NCI-H82 (cell line): ENCODE results near the gene C9orf50.
"Not testable (repeated sequence)": the region's sequence is repeated elsewhere in the genome, so short reads cannot be mapped to it uniquely, and the experiment has no call there.

Experiments used
- DNase-seq: peaks from one replicate; lab custom pipeline; 2025; lab: John Stamatoyannopoulos, UW

Gene C9orf50

GRCh38 chr9:129648092-129648763 lies 27.3 kb upstream of the C9orf50 start:
- no peak for DNase-seq

- no peak for DNase-seq
Measured at GRCh38 chr9:129647635-129648034, 26.7 kb upstream of the C9orf50 start.

GRCh38 chr9:129646654-129647053 lies 25.8 kb upstream of the C9orf50 start:
- DNase-seq = no peak

- DNase-seq = no peak
Measured at GRCh38 chr9:129646252-129646651, 25.4 kb upstream of the C9orf50 start.

GRCh38 chr9:129644902-129645301 lies 24.0 kb upstream of the C9orf50 start:
- DNase-seq = no peak

GRCh38 chr9:129644365-129644764 lies 23.5 kb upstream of the C9orf50 start:
- DNase-seq = no peak

- no peak for DNase-seq
Measured at GRCh38 chr9:129643706-129644105, 22.8 kb upstream of the C9orf50 start.

- peak; percentile 97 for DNase-seq
Measured at GRCh38 chr9:129641750-129642585, 21.1 kb upstream of the C9orf50 start, which contains the start of gene ASB6. ASB6 (minus strand) TSS chr9:129642151; CDS start chr9:129641999, 152 bp downstream.

- DNase-seq = peak; percentile 45
Measured at GRCh38 chr9:129640871-129641749, 20.2 kb upstream of the C9orf50 start.

GRCh38 chr9:129640086-129640870 lies 19.4 kb upstream of the C9orf50 start:
- DNase-seq = peak; percentile 97

- no peak for DNase-seq
Measured at GRCh38 chr9:129639756-129640085, 18.8 kb upstream of the C9orf50 start.

- no peak for DNase-seq
Measured at GRCh38 chr9:129639034-129639630, 18.2 kb upstream of the C9orf50 start.

GRCh38 chr9:129637673-129638439 lies 17.0 kb upstream of the C9orf50 start:
- no peak for DNase-seq

- no peak for DNase-seq
Measured at GRCh38 chr9:129637102-129637501, 16.2 kb upstream of the C9orf50 start.

GRCh38 chr9:129636343-129636742 lies 15.4 kb upstream of the C9orf50 start:
- not testable (repeated sequence) for DNase-seq

GRCh38 chr9:129635099-129636065 lies 14.5 kb upstream of the C9orf50 start:
- no peak for DNase-seq

- DNase-seq = no peak
Measured at GRCh38 chr9:129633848-129634247, 12.9 kb upstream of the C9orf50 start.

GRCh38 chr9:129633207-129633606 lies 12.3 kb upstream of the C9orf50 start:
- no peak for DNase-seq

GRCh38 chr9:129632460-129632859 lies 11.6 kb upstream of the C9orf50 start:
- DNase-seq = no peak
